Hepatocyte (in vitro differentiated cells): ENCODE results near the gene TIPARP. TPM values are rescaled to one million over a fixed set of nuclear protein-coding genes. Genes with fewer than 3 reads are reported as not detected.
A peak's percentile ranks its signal among the peaks of the same experiment; 100 is the strongest.

Experiments used
- DNase-seq: peaks from one replicate; pipeline ENCODE4 v3.0.0-alpha.2; 2016; ENCODE audit warnings: low spot score
- H2AFZ ChIP-seq: fragments of 200-600 bp; sonication (generic); 2 replicates; pipeline ENCODE4 v1.6.0; 2016; ENCODE audit warnings: antibody characterized with exemption, mild to moderate bottlenecking
- H3K27ac ChIP-seq: fragments of 200-600 bp; sonication (generic); 2 replicates; pipeline ENCODE4 v1.5.1; 2016; ENCODE audit warnings: mild to moderate bottlenecking
- H3K27me3 ChIP-seq: fragments of 200-600 bp; sonication (generic); 2 replicates; pipeline ENCODE4 v1.6.1; 2016
- H3K36me3 ChIP-seq: fragments of 200-600 bp; sonication (generic); replicated peaks from 2 replicates; pipeline ENCODE4 v1.5.1; 2016; ENCODE audit warnings: low read depth; ENCODE audit not compliant: insufficient read depth
- H3K4me1 ChIP-seq: fragments of 200-600 bp; sonication (generic); 2 replicates; pipeline ENCODE4 v1.5.1; 2016; ENCODE audit warnings: mild to moderate bottlenecking, moderate library complexity; ENCODE audit not compliant: insufficient read depth
- H3K4me2 ChIP-seq: fragments of 200-600 bp; sonication (generic); 2 replicates; pipeline ENCODE4 v1.6.0; 2016
- H3K4me3 ChIP-seq: fragments of 200-600 bp; sonication (generic); 2 replicates; pipeline ENCODE4 v1.5.1; 2016; ENCODE audit warnings: mild to moderate bottlenecking
- H3K79me2 ChIP-seq: fragments of 200-600 bp; sonication (generic); 2 replicates; pipeline ENCODE4 v1.6.0; 2017; ENCODE audit warnings: mild to moderate bottlenecking
- H3K9me2 ChIP-seq: fragments of 200-600 bp; sonication (generic); replicated peaks from 2 replicates; pipeline ENCODE4 v1.6.0; 2017; ENCODE audit warnings: mild to moderate bottlenecking; ENCODE audit not compliant: insufficient read depth
- H3K9me3 ChIP-seq: fragments of 200-600 bp; sonication (generic); 2 replicates; pipeline ENCODE4 v1.5.1; 2016; ENCODE audit warnings: low read depth, mild to moderate bottlenecking
- H4K20me1 ChIP-seq: fragments of 200-600 bp; sonication (generic); 2 replicates; pipeline ENCODE4 v1.6.0; 2016; ENCODE audit warnings: mild to moderate bottlenecking; ENCODE audit not compliant: insufficient read depth, poor library complexity, severe bottlenecking
- CTCF ChIP-seq: fragments of 200-600 bp; sonication (generic); IDR thresholded peaks from 2 replicates; pipeline ENCODE4 v1.5.1; 2016; ENCODE audit warnings: antibody characterized with exemption, mild to moderate bottlenecking; ENCODE audit not compliant: poor library complexity
- EZH2 ChIP-seq: fragments of 200-600 bp; sonication (generic); IDR thresholded peaks from 2 replicates; pipeline ENCODE4 v1.6.1; 2016; ENCODE audit warnings: antibody characterized with exemption, mild to moderate bottlenecking, borderline replicate concordance
- EZH2phosphoT487 ChIP-seq: fragments of 200-600 bp; sonication (generic); IDR thresholded peaks from one replicate; pipeline ENCODE4 v1.6.1; 2018; ENCODE audit warnings: antibody characterized with exemption, mild to moderate bottlenecking, low read depth, moderate library complexity; ENCODE audit not compliant: unreplicated experiment, severe bottlenecking
- WGBS: methylation state at CpG from one replicate; pipeline ENCODE4 v1.1.6; 2016; ENCODE audit warnings: low lambda C conversion rate; ENCODE audit errors: missing lambda C conversion rate; 5-methylcytosine and 5-hydroxymethylcytosine counted together
- polyA plus RNA-seq: library from polyadenylated mRNA; unstranded; fragments of >200 nt; fragmentation: Nextera tagmentation; extraction: Ambion mirVana; gene quantifications from 2 replicates; pipeline ENCODE4 v1.2.1, GENCODE V29; 2016
- total RNA-seq: library from RNA; depleted of rRNA; stranded (reverse); fragments of >200 nt; gene quantifications from 2 replicates; pipeline ENCODE4 v1.2.3, GENCODE V29; 2014

Gene TIPARP
- total and polyA plus RNA-seq, 2 experiments from 2014 or later, result 19.9 to 112 TPM

- H3K9me3 ChIP-seq, result no peaks in the 10 kb centered on the region
- H3K4me3 ChIP-seq, result no peak overlapping the region
- no peaks in the 10 kb centered on the region for H3K27me3 ChIP-seq
- H2AFZ ChIP-seq, result no peak overlapping the region
- no peak for DNase-seq
- TF ChIP-seq EZH2 (no peak), EZH2phosphoT487 (no peak), CTCF (no peak)
- WGBS, result 85% methylated on average over 2 of the region's 2 CpGs
- no peaks in the 10 kb centered on the region for H3K36me3 ChIP-seq
- no peaks in the 10 kb centered on the region for H3K4me1 ChIP-seq
- H3K9me2 ChIP-seq, result no peaks in the 10 kb centered on the region
- H3K27ac ChIP-seq, result no peak overlapping the region
- H4K20me1 ChIP-seq, result no peaks in the 10 kb centered on the region
- H3K79me2 ChIP-seq, result no peaks in the 10 kb centered on the region
- H3K4me2 ChIP-seq, result no peak overlapping the region
Observed at GRCh38 chr3:156723182-156723619, 48.8 kb downstream of the TIPARP start.

GRCh38 chr3:156725682-156726081 lies 51.3 kb downstream of the TIPARP start:
- H3K9me3 ChIP-seq, result no peaks in the 10 kb centered on the region
- no peaks in the 10 kb centered on the region for H3K27me3 ChIP-seq
- H3K27ac ChIP-seq, result peak overlapping the region; percentile 34
- 55% methylated on average over 4 of the region's 4 CpGs for WGBS
- no peak for TF ChIP-seq EZH2phosphoT487
- TF ChIP-seq EZH2, result no peak
- TF ChIP-seq CTCF, result no peak
- DNase-seq, result peak; percentile 39
- no peak overlapping the region for H2AFZ ChIP-seq
- H3K4me1 ChIP-seq, result peaks cover 6% of the 10 kb centered on the region
- no peak overlapping the region for H3K4me2 ChIP-seq
- no peaks in the 10 kb centered on the region for H4K20me1 ChIP-seq
- no peaks in the 10 kb centered on the region for H3K36me3 ChIP-seq
- H3K4me3 ChIP-seq, result no peak overlapping the region
- no peaks in the 10 kb centered on the region for H3K79me2 ChIP-seq
- no peaks in the 10 kb centered on the region for H3K9me2 ChIP-seq

- H3K27ac ChIP-seq, result peak overlapping the region; percentile 34
- WGBS, result 91% methylated on average over 1 of the region's 1 CpG
- TF ChIP-seq CTCF, result no peak
- no peak for TF ChIP-seq EZH2
- no peak for TF ChIP-seq EZH2phosphoT487
- DNase-seq, result no peak
- H3K4me3 ChIP-seq, result no peak overlapping the region
- H3K79me2 ChIP-seq, result no peaks in the 10 kb centered on the region
- H4K20me1 ChIP-seq, result no peaks in the 10 kb centered on the region
- peaks cover 6% of the 10 kb centered on the region for H3K4me1 ChIP-seq
- H3K9me2 ChIP-seq, result no peaks in the 10 kb centered on the region
- H3K4me2 ChIP-seq, result no peak overlapping the region
- no peaks in the 10 kb centered on the region for H3K27me3 ChIP-seq
- no peaks in the 10 kb centered on the region for H3K36me3 ChIP-seq
- no peaks in the 10 kb centered on the region for H3K9me3 ChIP-seq
- H2AFZ ChIP-seq, result no peak overlapping the region
Observed at GRCh38 chr3:156726456-156726855, 52.1 kb downstream of the TIPARP start.
